Activated CD4-positive, alpha-beta T cell treated with anti-CD3 and anti-CD28 coated beads, Interleukin-2, amount 10 ng/mL, durations not matched to agents 24 days and 14 days (primary cell): ENCODE measurements around the gene OGFR. TPM values are rescaled to one million over a fixed set of nuclear protein-coding genes. Genes with fewer than 3 reads are reported as not detected.

Experiments used
- DNase-seq: peaks from one replicate; pipeline ENCODE4 v3.0.0; 2022
- H3K27ac Mint-ChIP-seq: one replicate; pipeline ENCODE4 v1.8.0; 2022; ENCODE audit warnings: mild to moderate bottlenecking, mixed read lengths
- H3K27me3 Mint-ChIP-seq: one replicate; pipeline ENCODE4 v1.8.0; 2022; ENCODE audit warnings: mixed read lengths
- H3K36me3 Mint-ChIP-seq: one replicate; pipeline ENCODE4 v1.8.0; 2022; ENCODE audit warnings: low read depth, mild to moderate bottlenecking, mixed read lengths
- H3K4me1 Mint-ChIP-seq: one replicate; pipeline ENCODE4 v1.8.0; 2021; ENCODE audit warnings: mixed read lengths
- H3K4me3 Mint-ChIP-seq: one replicate; pipeline ENCODE4 v1.8.0; 2022; ENCODE audit warnings: mild to moderate bottlenecking, moderate library complexity, mixed read lengths
- H3K9me3 Mint-ChIP-seq: one replicate; pipeline ENCODE4 v1.8.0; 2021; ENCODE audit warnings: mixed read lengths
- intact Hi-C: fragments of 100-400 bp; cut with micrococcal nuclease; formaldehyde crosslinking; loops from one replicate; pipeline ENCODE4 v1.15.1; 2023
- total RNA-seq: library from RNA; stranded (reverse); gene quantifications from 2 replicates; pipeline ENCODE4 v1.2.3, GENCODE V29; 2022

The OGFR gene
- total RNA-seq, 1 donor from 2014 or later = 49.1 TPM

- intact Hi-C loops = loop anchor here (5.0 kb wide), 2 partner anchors 40 to 185 kb away; partner anchors contain the start of genes BHLHE23 and TCFL5
- Mint-ChIP-seq H3K9me3 (no peaks in the 10 kb centered on the region), H3K27ac (no peak overlapping the region), H3K27me3 (peaks cover 4% of the 10 kb centered on the region), H3K36me3 (no peaks in the 10 kb centered on the region), H3K4me3 (no peak overlapping the region), H3K4me1 (no peaks in the 10 kb centered on the region)
- DNase-seq = no peak
Observed at GRCh38 chr20:62822239-62822787, 17.7 kb downstream of the OGFR start.

- H3K36me3 Mint-ChIP-seq = no peaks in the 10 kb centered on the region
- H3K9me3 Mint-ChIP-seq = no peaks in the 10 kb centered on the region
- peaks cover 4% of the 10 kb centered on the region for H3K27me3 Mint-ChIP-seq
- no peak overlapping the region for H3K27ac Mint-ChIP-seq
- no peak overlapping the region for H3K4me3 Mint-ChIP-seq
- DNase-seq = peak; percentile 84
- intact Hi-C loops = loop anchor here (5.0 kb wide), 2 partner anchors 39 to 184 kb away; partner anchors contain the start of genes BHLHE23 and TCFL5
- no peaks in the 10 kb centered on the region for H3K4me1 Mint-ChIP-seq
Observed at GRCh38 chr20:62822788-62823651, 18.4 kb downstream of the OGFR start.

- intact Hi-C loops = loop anchor here (5.0 kb wide), 2 partner anchors 38 to 183 kb away; partner anchors contain the start of genes BHLHE23 and TCFL5
- Mint-ChIP-seq H3K4me3 (no peak overlapping the region), H3K27ac (no peak overlapping the region), H3K9me3 (no peaks in the 10 kb centered on the region), H3K36me3 (no peaks in the 10 kb centered on the region), H3K4me1 (no peaks in the 10 kb centered on the region), H3K27me3 (no peaks in the 10 kb centered on the region)
- peak; percentile 57 for DNase-seq
Observed at GRCh38 chr20:62823688-62824475, 19.2 kb downstream of the OGFR start.

GRCh38 chr20:62824476-62825332, 20.1 kb downstream of the OGFR start:
- no peaks in the 10 kb centered on the region for H3K27me3 Mint-ChIP-seq
- intact Hi-C loops = loop anchor here (5.0 kb wide), 2 partner anchors 38 to 183 kb away; partner anchors contain the start of genes BHLHE23 and TCFL5

GRCh38 chr20:62825333-62825985, 20.8 kb downstream of the OGFR start:
- Mint-ChIP-seq H3K27ac (no peak overlapping the region), H3K27me3 (no peaks in the 10 kb centered on the region), H3K4me3 (no peak overlapping the region), H3K36me3 (no peaks in the 10 kb centered on the region), H3K4me1 (no peaks in the 10 kb centered on the region), H3K9me3 (no peaks in the 10 kb centered on the region)
- intact Hi-C loops = no loop called here
- peak; percentile 64 for DNase-seq

More at GRCh38 chr20:62824476-62825332, 20.1 kb downstream of the OGFR start:
- H3K4me3 Mint-ChIP-seq = peak overlapping the region; percentile 47
- no peak overlapping the region for H3K27ac Mint-ChIP-seq
- H3K9me3 Mint-ChIP-seq = no peaks in the 10 kb centered on the region
- no peaks in the 10 kb centered on the region for H3K4me1 Mint-ChIP-seq
- peak; percentile 86 for DNase-seq
- H3K36me3 Mint-ChIP-seq = no peaks in the 10 kb centered on the region

GRCh38 chr20:62825986-62826645, 21.5 kb downstream of the OGFR start:
- DNase-seq = no peak
- no peaks in the 10 kb centered on the region for H3K36me3 Mint-ChIP-seq
- no peaks in the 10 kb centered on the region for H3K27me3 Mint-ChIP-seq
- H3K9me3 Mint-ChIP-seq = no peaks in the 10 kb centered on the region
- no peak overlapping the region for H3K4me3 Mint-ChIP-seq
- H3K4me1 Mint-ChIP-seq = no peaks in the 10 kb centered on the region
- intact Hi-C loops = no loop called here
- H3K27ac Mint-ChIP-seq = no peak overlapping the region

- Mint-ChIP-seq H3K9me3 (no peaks in the 10 kb centered on the region), H3K4me3 (no peak overlapping the region), H3K27me3 (no peaks in the 10 kb centered on the region), H3K27ac (no peak overlapping the region), H3K4me1 (no peaks in the 10 kb centered on the region), H3K36me3 (no peaks in the 10 kb centered on the region)
- intact Hi-C loops = no loop called here
- DNase-seq = no peak
Observed at GRCh38 chr20:62826646-62827310, 22.1 kb downstream of the OGFR start.

GRCh38 chr20:62827311-62828038, 22.8 kb downstream of the OGFR start:
- Mint-ChIP-seq H3K27me3 (no peaks in the 10 kb centered on the region), H3K4me1 (peaks cover 2% of the 10 kb centered on the region), H3K9me3 (no peaks in the 10 kb centered on the region), H3K36me3 (no peaks in the 10 kb centered on the region), H3K27ac (no peak overlapping the region), H3K4me3 (no peak overlapping the region)
- DNase-seq = no peak
- intact Hi-C loops = no loop called here

GRCh38 chr20:62828051-62828450, 23.4 kb downstream of the OGFR start:
- no peak for DNase-seq
- Mint-ChIP-seq H3K4me3 (no peak overlapping the region), H3K27ac (no peak overlapping the region), H3K9me3 (no peaks in the 10 kb centered on the region), H3K4me1 (peaks cover 7% of the 10 kb centered on the region), H3K27me3 (no peaks in the 10 kb centered on the region), H3K36me3 (no peaks in the 10 kb centered on the region)
- intact Hi-C loops = no loop called here

GRCh38 chr20:62828511-62829230, 24.0 kb downstream of the OGFR start:
- H3K9me3 Mint-ChIP-seq = no peaks in the 10 kb centered on the region
- no peaks in the 10 kb centered on the region for H3K36me3 Mint-ChIP-seq
- intact Hi-C loops = no loop called here
- no peaks in the 10 kb centered on the region for H3K27me3 Mint-ChIP-seq
- DNase-seq = no peak
- H3K4me3 Mint-ChIP-seq = no peak overlapping the region
- no peak overlapping the region for H3K27ac Mint-ChIP-seq
- peaks cover 7% of the 10 kb centered on the region for H3K4me1 Mint-ChIP-seq
